GM18951 (cell line): Measurements from ENCODE around the gene ZNF384.

Experiments
- POLR2A ChIP-seq: IDR thresholded peaks from 4 replicates; pipeline ENCODE4 v1.6.1; 2011; ENCODE audit warnings: mild to moderate bottlenecking; ENCODE audit not compliant: insufficient read length, insufficient read depth; ENCODE audit errors: extremely low read depth
- in situ Hi-C: fragments of 300-500 bp; cut with MboI; formaldehyde crosslinking; loops from one replicate; pipeline ENCODE4 v1.12.0; 2022; ENCODE audit warnings: low sequenced_read_pairs, mixed read lengths, inconsistent platforms; ENCODE audit not compliant: unreplicated experiment

ZNF384 gene

DNA sequence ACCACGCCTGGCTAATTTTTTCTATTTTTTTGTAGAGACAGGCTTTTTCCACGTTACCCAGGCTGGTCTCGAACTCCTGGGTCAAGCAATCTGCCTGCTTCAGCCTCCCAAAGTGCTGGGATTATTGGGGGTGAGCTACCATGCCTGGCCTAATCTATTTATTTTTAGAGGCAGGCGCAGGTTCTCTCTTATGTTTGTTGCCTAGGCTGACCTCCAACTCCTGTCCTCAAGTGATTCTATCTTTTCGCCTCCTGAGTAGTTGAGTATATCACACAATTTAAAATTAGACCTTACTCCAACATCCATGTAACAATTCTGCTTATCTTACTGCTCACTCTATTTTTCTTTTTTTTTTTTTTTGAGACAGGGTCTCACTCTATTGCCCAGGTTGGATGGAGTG is 35.2 kb downstream of the ZNF384 start:
- no peak for TF ChIP-seq POLR2A
- in situ Hi-C loops: no loop called here

- in situ Hi-C loops: no loop called here
- no peak for TF ChIP-seq POLR2A
These were observed 35.8 kb downstream of the ZNF384 start for GRCh38 chr12:6653342-6653741.

DNA sequence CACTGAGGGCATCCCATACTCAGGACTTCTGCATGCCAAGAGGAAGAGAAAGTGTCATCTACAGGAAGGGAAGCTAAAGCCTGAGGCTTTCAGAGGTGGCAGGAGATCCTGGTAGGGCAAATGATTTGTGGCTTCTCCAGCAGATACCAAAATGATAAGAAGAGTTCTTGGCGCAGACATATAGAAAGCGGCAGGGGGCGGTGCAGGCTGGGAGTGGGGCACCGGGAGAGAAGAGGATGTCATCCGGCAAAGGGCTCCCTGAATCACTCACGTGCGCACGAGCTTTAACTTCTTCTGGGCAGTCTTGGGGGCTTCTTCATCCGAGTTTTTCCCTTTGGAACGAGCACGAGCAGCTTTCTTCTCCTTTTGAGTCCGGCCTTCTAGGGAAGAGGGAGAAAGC is 36.8 kb downstream of the ZNF384 start:
- no peak for TF ChIP-seq POLR2A
- in situ Hi-C loops: no loop called here

DNA sequence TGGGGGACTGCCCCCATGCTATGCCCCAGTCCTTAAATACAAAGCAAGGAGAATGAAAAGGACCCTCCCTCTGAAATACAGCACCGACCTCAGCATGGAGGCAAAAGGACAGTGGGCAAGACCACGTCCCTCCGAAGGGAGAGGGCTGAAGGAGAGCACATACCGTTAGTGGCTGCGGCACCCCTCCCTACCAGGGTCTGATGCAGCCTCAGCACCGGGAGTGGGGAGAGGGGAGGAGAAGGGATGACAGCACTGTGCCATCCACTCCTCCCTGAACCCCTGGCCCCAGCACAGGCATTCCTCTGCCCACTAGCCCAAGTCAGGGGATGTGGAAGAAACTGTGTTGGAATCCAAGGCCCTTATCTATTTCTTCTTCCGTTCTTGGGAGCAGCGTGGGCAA is 38.3 kb downstream of the ZNF384 start:
- no peak for TF ChIP-seq POLR2A
- in situ Hi-C loops: no loop called here

DNA sequence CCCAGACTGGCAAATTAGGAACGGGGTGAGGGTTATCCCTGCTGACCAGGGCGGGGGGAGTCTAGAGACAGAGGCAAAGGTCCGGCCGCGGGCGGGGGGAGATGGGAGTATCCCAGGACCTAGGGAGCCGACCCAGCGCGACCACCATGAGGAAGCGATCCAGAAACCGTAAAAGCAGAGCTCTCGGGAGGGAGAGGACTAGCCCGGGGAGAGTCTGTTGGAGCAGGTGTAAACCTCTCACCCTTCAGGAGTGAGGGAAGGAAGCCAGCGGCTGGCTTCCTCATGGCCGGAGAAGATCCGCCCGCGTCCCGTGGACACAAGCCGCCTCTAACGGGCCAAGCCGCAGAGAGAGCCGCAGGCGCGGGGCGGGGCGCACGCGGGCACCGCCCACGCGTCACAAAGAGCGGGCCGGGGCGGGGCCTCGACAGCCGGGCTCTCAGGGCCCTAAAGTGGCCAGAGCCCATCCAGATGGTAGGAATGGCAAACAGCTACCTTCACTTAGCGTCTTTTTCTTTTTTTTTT is 42.0 kb downstream of the ZNF384 start, which contains the start of gene ACRBP:
Gene ACRBP, minus strand, starts transcription at position 350 of the 522 bp plus-strand sequence. Its CDS starts 66 bp downstream, at position 284.
- in situ Hi-C loops: no loop called here
- peak; percentile 59 for TF ChIP-seq POLR2A

- in situ Hi-C loops: no loop called here
- TF ChIP-seq POLR2A: no peak
These were observed 42.7 kb downstream of the ZNF384 start for GRCh38 chr12:6646276-6647082.

GRCh38 chr12:6644903-6645302 is 44.3 kb downstream of the ZNF384 start:
- TF ChIP-seq POLR2A: no peak
- in situ Hi-C loops: no loop called here

DNA sequence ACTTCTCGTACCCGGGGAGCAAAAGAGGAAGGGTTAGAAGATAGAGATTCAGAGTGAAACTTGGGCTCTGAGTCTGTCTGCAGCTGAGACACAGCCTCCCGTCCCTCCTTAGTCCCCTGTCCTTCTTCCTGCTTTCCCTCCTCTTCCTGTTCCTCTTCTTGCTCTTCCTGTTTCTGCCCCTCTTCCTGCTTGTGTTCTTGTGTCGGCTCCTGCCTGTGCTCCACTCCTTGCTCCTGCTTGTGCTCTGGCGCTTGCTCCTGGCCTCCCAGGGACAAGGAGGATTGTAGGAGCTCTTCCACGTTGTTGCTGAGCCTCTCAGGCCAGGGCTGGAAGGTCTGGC is 44.9 kb downstream of the ZNF384 start:
- in situ Hi-C loops: no loop called here
- TF ChIP-seq POLR2A: no peak

GRCh38 chr12:6643569-6644256 is 45.5 kb downstream of the ZNF384 start:
- TF ChIP-seq POLR2A: no peak
- in situ Hi-C loops: no loop called here

DNA sequence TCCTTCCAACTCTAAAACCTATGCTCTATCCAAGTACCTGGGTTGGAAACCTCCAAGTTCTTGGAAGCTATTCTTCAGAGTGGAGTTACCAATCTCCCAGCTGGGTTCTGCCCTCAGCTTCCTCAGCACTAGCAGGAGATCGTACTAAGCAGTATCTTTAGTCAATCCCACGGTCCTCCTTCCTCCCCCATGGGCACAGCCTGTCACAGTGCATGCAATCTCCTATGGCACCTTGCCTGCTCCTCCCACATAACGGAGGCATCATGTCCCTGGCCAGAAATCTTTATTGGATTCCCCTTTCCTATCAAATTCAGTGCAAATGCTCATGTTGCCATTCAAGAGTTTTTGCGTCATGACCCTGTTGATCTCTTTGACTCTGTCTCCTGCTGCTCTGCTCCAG is 48.0 kb downstream of the ZNF384 start:
- TF ChIP-seq POLR2A: no peak
- in situ Hi-C loops: no loop called here

- in situ Hi-C loops: no loop called here
- no peak for TF ChIP-seq POLR2A
These were observed 48.7 kb downstream of the ZNF384 start for GRCh38 chr12:6640497-6640896.

DNA sequence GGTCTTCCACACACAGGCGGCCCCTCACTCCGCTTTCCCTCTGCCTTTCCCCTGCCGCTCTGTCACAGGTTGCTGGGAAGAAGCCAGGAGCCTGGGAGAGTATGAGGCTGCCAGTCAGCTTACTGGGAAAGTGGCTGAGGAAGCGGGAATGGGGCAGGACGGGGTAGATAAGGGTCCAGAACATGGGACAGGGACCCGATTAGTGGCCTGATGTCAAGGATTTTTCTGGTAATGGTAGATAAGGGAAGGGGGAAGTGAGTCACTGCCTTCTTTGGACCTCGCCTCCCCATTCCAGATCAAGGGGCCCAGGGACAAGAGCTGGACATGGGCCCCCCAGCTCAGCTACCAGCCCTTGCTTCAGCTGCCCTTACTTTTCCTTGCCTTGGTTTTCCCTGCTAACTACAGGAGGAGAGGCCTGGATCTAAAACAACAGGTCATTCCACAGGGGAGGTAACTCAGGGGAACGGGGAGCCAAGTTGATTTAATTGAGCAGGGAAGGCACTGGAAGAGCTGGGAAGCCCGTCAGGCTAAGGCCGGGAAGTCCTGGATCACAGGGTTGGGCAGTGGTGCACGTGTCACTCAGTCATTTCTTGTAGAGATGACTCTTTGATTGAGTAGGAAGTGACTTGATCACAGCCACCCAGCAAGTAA is 49.9 kb downstream of the ZNF384 start:
- in situ Hi-C loops: no loop called here
- TF ChIP-seq POLR2A: no peak

- no peak for TF ChIP-seq POLR2A
- in situ Hi-C loops: no loop called here
These were observed 50.9 kb downstream of the ZNF384 start for GRCh38 chr12:6638305-6638704.

DNA sequence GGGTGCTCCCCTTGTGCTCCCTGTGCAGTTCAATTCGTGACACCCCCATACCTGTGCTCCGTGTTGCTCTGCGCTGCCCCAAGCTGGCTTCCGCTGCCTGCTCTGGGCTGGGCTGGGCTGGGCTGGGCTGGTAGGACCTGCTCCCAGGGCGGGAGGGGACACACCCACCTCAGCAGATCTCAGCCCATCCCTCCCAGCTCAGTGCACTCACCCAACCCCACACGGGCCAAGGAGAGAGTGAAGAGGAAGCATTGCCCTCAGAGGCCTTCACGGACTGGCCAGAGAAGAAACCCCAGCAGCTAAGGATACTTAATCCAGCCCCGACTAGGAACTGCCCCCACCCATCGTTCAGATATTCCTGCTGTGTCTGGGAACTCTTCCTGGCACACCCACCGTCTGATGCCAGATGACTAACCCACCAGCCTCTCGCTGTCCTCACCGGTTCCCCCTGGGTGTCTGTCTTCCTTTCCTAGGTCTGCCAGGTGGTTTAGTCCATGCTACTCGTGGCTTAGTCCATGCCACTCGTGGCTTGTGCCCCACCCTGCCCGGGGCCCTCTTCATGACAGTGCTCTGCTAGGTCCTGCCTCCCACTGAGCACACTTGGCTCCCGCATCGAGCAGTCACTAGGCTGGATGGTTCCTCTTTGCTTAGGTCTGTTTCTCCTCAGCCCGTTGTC is 53.2 kb downstream of the ZNF384 start, which contains the start of gene LPAR5:
Gene LPAR5, minus strand, starts transcription at position 104 of the 676 bp plus-strand sequence. CDS start 14,711 bp downstream, outside the sequence.
- in situ Hi-C loops: no loop called here
- peak; percentile 42 for TF ChIP-seq POLR2A
